ENCODE measurements around the gene TMPRSS13.

Gene TMPRSS13

GRCh38 chr11:117888139-117888566, 41.0 kb downstream of the TMPRSS13 start:
- DNase-seq (ENCODE audit: low read depth) = no peak

GRCh38 chr11:117887431-117888138, 41.6 kb downstream of the TMPRSS13 start:
- DNase-seq (ENCODE audit: low read depth) = no peak

- no peak for DNase-seq (ENCODE audit: low read depth)
Observed at GRCh38 chr11:117885777-117886176, 43.4 kb downstream of the TMPRSS13 start.

- DNase-seq (ENCODE audit: low read depth) = no peak
Observed at GRCh38 chr11:117884994-117885393, 44.2 kb downstream of the TMPRSS13 start.

GRCh38 chr11:117883063-117883462, 46.1 kb downstream of the TMPRSS13 start:
- no peak for DNase-seq (ENCODE audit: low read depth)

GRCh38 chr11:117882311-117882905, 46.8 kb downstream of the TMPRSS13 start:
- no peak for DNase-seq (ENCODE audit: low read depth)

- no peak for DNase-seq (ENCODE audit: low read depth)
Observed at GRCh38 chr11:117881217-117881616, 48.0 kb downstream of the TMPRSS13 start.

GRCh38 chr11:117879516-117880480, 49.4 kb downstream of the TMPRSS13 start:
- no peak for DNase-seq (ENCODE audit: low read depth)

- no peak for DNase-seq (ENCODE audit: low read depth)
Observed at GRCh38 chr11:117878939-117879475, 50.2 kb downstream of the TMPRSS13 start.

- no peak for DNase-seq (ENCODE audit: low read depth)
Observed at GRCh38 chr11:117878314-117878938, 50.8 kb downstream of the TMPRSS13 start.

- DNase-seq (ENCODE audit: low read depth) = no peak
Observed at GRCh38 chr11:117877120-117877784, 52.0 kb downstream of the TMPRSS13 start.

- DNase-seq (ENCODE audit: low read depth) = no peak
Observed at GRCh38 chr11:117876341-117877119, 52.7 kb downstream of the TMPRSS13 start, which contains the start of gene FXYD6. Gene FXYD6, minus strand, starts transcription at chr11:117876658. Its CDS starts 33,882 bp downstream, at chr11:117842776.

GRCh38 chr11:117876059-117876340, 53.2 kb downstream of the TMPRSS13 start:
- no peak for DNase-seq (ENCODE audit: low read depth)

- no peak for DNase-seq (ENCODE audit: low read depth)
Observed at GRCh38 chr11:117875382-117876058, 53.7 kb downstream of the TMPRSS13 start.

- DNase-seq (ENCODE audit: low read depth) = no peak
Observed at GRCh38 chr11:117874910-117875381, 54.3 kb downstream of the TMPRSS13 start.

- no peak for DNase-seq (ENCODE audit: low read depth)
Observed at GRCh38 chr11:117874253-117874909, 54.8 kb downstream of the TMPRSS13 start.

- no peak for DNase-seq (ENCODE audit: low read depth)
Observed at GRCh38 chr11:117873828-117874125, 55.4 kb downstream of the TMPRSS13 start.

GRCh38 chr11:117872975-117873827, 56.0 kb downstream of the TMPRSS13 start:
- DNase-seq (ENCODE audit: low read depth) = no peak

All from HS-5 (cell line).